GM12878 (cell line): Measurements from ENCODE around the gene CENPE. TPM values are rescaled to one million over a fixed set of nuclear protein-coding genes. Genes with fewer than 3 reads are reported as not detected.
A peak's percentile ranks its signal among the peaks of the same experiment; 100 is the strongest.

Experiments used
- DPF2 ChIP-seq: fragments of 450-650 bp; IDR thresholded peaks from 2 replicates; pipeline ENCODE4 v1.6.1; 2017; ENCODE audit warnings: mild to moderate bottlenecking
- GATAD2B ChIP-seq: fragments of 450-650 bp; conservative IDR thresholded peaks from 2 replicates; pipeline ENCODE4 v1.6.1; 2017; ENCODE audit warnings: low read depth, mild to moderate bottlenecking, moderate library complexity
- IKZF1 ChIP-seq: fragments of 450-650 bp; conservative IDR thresholded peaks from 2 replicates; pipeline ENCODE4 v1.6.1; 2017; ENCODE audit warnings: antibody characterized with exemption, mild to moderate bottlenecking
- IKZF2 ChIP-seq, 2 experiments: fragments of 450-650 bp; IDR thresholded peaks; 2 replicates each; pipeline ENCODE4 v1.6.1; 2017; ENCODE audit warnings: mild to moderate bottlenecking in 2 of 2, moderate library complexity in 2 of 2
- LARP7 ChIP-seq: fragments of 450-650 bp; IDR thresholded peaks from 2 replicates; pipeline ENCODE4 v1.6.1; 2017; ENCODE audit warnings: mild to moderate bottlenecking
- PML ChIP-seq: IDR thresholded peaks from 2 replicates; pipeline ENCODE4 v1.6.1; 2012; ENCODE audit warnings: low read length, inconsistent platforms
- POLR2AphosphoS5 ChIP-seq: IDR thresholded peaks from 2 replicates; pipeline ENCODE4 v1.6.1; 2011; ENCODE audit warnings: mild to moderate bottlenecking, low read length, inconsistent platforms
- RBBP5 ChIP-seq: fragments of 200-600 bp; sonication (generic); conservative IDR thresholded peaks from 2 replicates; pipeline ENCODE4 v1.6.1; 2016
- SMAD1 ChIP-seq: fragments of 450-650 bp; IDR thresholded peaks from 2 replicates; pipeline ENCODE4 v1.6.1; 2018; ENCODE audit warnings: mild to moderate bottlenecking, low read depth; ENCODE audit not compliant: partially characterized antibody
- SPI1 ChIP-seq: IDR thresholded peaks from 2 replicates; pipeline ENCODE4 v1.6.1; 2011; ENCODE audit warnings: low read depth, mild to moderate bottlenecking, low read length, moderate library complexity, borderline replicate concordance; ENCODE audit not compliant: insufficient read depth
- STAT3 ChIP-seq: IDR thresholded peaks from 2 replicates; pipeline ENCODE4 v1.6.1; 2011; ENCODE audit warnings: low read depth, low read length, improper control_type of control experiment
- ZNF622 ChIP-seq: fragments of 450-650 bp; IDR thresholded peaks from 2 replicates; pipeline ENCODE4 v1.6.1; 2017; ENCODE audit warnings: mild to moderate bottlenecking, inconsistent platforms
- polyA plus RNA-seq, 11 experiments: library from polyadenylated mRNA; depleted of rRNA in 4 of 11; unstranded in 6 of 11; stranded (reverse) in 5 of 11; fragments of >200 nt; fragmentation: Nextera tagmentation in 4 of 11; fragmentation: Illumina TruSeq in 1 of 11; extraction: Ambion mirVana in 4 of 11; extraction: Trizol in 1 of 11; gene quantifications; 1 replicate in 1 of 11; 2 replicates in 10 of 11; pipeline versions ENCODE4 v1.2.1 to v1.2.3, GENCODE V29; 2011 to 2016; ENCODE audit warnings: inconsistent platforms in 2 of 11, missing spikeins in 2 of 11, low read depth in 1 of 11
- total RNA-seq, 4 experiments: library from RNA; depleted of rRNA in 3 of 4; stranded (reverse); fragments of >200 nt in 3 of 4; fragmentation: Illumina TruSeq in 1 of 4; extraction: Trizol in 1 of 4; gene quantifications; 2 replicates each; pipeline versions ENCODE4 v1.2.1 to v1.2.3, GENCODE V29; 2013 to 2021
- TF ChIP-seq, protein P1 (sequence below): fragments of 450-650 bp; IDR thresholded peaks from 2 replicates; pipeline ENCODE4 v1.6.1; 2016; ENCODE audit warnings: mild to moderate bottlenecking
- TF ChIP-seq, protein P2 (sequence below): fragments of 450-650 bp; conservative IDR thresholded peaks from 2 replicates; pipeline ENCODE4 v1.6.1; 2017; ENCODE audit warnings: mild to moderate bottlenecking, moderate library complexity
- TF ChIP-seq, protein P3 (sequence below): IDR thresholded peaks from 2 replicates; pipeline ENCODE4 v1.6.1; 2011; ENCODE audit warnings: borderline replicate concordance, low read depth, mild to moderate bottlenecking, moderate library complexity, low read length; ENCODE audit not compliant: insufficient read depth, poor library complexity, severe bottlenecking
- TF ChIP-seq, protein P4 (sequence below): fragments of 450-650 bp; IDR thresholded peaks from 2 replicates; pipeline ENCODE4 v1.6.1; 2017; ENCODE audit warnings: low read depth, mild to moderate bottlenecking, moderate library complexity
- TF ChIP-seq, protein P5 (sequence below): fragments of 450-650 bp; formaldehyde crosslinking; IDR thresholded peaks from 2 replicates; pipeline ENCODE4 v1.4.0; 2022; ENCODE audit warnings: mild to moderate bottlenecking, moderate library complexity

Gene CENPE
- total and polyA plus RNA-seq, 10 of the 15 experiments (the other 5 are each of a cell fraction or from before 2014, with no cell fraction given), result 10.2 to 53.6 (median 25.2) TPM

DNA sequence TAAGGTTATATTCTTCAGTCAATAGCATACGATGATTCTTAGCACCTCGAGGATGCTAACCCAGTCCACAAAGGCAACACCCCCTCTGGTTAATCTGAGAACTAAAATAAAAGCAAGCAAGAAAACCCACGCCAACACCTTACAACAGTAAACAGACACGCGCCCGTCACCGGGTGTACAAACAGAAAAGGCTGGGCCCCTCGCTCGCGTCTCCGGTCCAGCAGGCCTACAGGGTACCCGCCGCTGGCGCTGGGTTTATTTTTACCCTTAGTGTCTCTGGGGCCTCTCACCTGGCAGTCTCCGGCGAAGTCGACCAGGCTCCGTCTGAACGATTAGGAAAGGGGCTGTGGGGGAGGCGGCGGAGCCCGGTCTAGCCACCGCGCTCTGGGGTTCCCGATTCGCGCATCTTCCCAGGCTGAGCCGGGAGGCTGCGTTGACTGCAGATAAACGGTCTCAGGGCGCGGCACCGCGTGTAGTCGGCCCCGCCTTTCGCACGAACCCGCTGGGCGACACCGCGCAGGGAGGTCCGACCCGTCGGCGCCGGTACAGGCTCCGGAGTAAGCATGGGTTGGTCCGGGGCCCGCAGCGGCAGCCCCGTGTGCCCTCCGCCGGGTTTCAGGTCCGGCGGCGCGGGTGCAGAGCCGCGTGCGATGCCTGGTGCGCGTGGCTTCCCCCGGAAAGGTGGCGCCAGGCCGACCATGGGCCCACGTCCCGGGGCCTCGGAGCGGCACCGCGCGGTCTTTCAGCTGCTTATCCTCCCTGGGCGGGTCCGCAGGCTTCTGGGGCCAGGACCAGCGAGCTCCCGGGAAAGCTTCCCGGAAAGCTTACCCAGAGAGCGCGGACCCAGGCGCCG, 122.0 kb downstream of the CENPE start (continued):
- TF ChIP-seq, protein P1, sequence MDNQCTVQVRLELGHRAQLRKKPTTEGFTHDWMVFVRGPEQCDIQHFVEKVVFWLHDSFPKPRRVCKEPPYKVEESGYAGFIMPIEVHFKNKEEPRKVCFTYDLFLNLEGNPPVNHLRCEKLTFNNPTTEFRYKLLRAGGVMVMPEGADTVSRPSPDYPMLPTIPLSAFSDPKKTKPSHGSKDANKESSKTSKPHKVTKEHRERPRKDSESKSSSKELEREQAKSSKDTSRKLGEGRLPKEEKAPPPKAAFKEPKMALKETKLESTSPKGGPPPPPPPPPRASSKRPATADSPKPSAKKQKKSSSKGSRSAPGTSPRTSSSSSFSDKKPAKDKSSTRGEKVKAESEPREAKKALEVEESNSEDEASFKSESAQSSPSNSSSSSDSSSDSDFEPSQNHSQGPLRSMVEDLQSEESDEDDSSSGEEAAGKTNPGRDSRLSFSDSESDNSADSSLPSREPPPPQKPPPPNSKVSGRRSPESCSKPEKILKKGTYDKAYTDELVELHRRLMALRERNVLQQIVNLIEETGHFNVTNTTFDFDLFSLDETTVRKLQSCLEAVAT, result 0 out of 2 replicates have a peak, but pooled peaks have one; percentile 42
- TF ChIP-seq SMAD1 (no peak), SPI1 (no peak), POLR2AphosphoS5 (peak; percentile 58), IKZF1 (peak; percentile 74), IKZF2 (IDR thresholded peaks at IDR 0.05) (0 out of 4 replicates have a peak, but pooled peaks of 1 of the 2 experiments have one; percentile 9), ZNF622 (no peak), RBBP5 (0 out of 2 replicates have a peak, but pooled peaks have one; percentile 71), LARP7 (peak; percentile 92), GATAD2B (peak; percentile 74; the same call in 1 of the 2 replicates), DPF2 (peak; percentile 86), STAT3 (no peak), PML (peak; percentile 26; the same call in 1 of the 2 replicates)
- TF ChIP-seq, protein P2, sequence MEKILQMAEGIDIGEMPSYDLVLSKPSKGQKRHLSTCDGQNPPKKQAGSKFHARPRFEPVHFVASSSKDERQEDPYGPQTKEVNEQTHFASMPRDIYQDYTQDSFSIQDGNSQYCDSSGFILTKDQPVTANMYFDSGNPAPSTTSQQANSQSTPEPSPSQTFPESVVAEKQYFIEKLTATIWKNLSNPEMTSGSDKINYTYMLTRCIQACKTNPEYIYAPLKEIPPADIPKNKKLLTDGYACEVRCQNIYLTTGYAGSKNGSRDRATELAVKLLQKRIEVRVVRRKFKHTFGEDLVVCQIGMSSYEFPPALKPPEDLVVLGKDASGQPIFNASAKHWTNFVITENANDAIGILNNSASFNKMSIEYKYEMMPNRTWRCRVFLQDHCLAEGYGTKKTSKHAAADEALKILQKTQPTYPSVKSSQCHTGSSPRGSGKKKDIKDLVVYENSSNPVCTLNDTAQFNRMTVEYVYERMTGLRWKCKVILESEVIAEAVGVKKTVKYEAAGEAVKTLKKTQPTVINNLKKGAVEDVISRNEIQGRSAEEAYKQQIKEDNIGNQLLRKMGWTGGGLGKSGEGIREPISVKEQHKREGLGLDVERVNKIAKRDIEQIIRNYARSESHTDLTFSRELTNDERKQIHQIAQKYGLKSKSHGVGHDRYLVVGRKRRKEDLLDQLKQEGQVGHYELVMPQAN, result peak; percentile 57; the same call in 1 of the 2 replicates
- TF ChIP-seq, protein P3, sequence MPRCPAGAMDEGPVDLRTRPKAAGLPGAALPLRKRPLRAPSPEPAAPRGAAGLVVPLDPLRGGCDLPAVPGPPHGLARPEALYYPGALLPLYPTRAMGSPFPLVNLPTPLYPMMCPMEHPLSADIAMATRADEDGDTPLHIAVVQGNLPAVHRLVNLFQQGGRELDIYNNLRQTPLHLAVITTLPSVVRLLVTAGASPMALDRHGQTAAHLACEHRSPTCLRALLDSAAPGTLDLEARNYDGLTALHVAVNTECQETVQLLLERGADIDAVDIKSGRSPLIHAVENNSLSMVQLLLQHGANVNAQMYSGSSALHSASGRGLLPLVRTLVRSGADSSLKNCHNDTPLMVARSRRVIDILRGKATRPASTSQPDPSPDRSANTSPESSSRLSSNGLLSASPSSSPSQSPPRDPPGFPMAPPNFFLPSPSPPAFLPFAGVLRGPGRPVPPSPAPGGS, result no peak
- TF ChIP-seq, protein P4, sequence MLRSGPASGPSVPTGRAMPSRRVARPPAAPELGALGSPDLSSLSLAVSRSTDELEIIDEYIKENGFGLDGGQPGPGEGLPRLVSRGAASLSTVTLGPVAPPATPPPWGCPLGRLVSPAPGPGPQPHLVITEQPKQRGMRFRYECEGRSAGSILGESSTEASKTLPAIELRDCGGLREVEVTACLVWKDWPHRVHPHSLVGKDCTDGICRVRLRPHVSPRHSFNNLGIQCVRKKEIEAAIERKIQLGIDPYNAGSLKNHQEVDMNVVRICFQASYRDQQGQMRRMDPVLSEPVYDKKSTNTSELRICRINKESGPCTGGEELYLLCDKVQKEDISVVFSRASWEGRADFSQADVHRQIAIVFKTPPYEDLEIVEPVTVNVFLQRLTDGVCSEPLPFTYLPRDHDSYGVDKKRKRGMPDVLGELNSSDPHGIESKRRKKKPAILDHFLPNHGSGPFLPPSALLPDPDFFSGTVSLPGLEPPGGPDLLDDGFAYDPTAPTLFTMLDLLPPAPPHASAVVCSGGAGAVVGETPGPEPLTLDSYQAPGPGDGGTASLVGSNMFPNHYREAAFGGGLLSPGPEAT, result no peak
- TF ChIP-seq, protein P5, sequence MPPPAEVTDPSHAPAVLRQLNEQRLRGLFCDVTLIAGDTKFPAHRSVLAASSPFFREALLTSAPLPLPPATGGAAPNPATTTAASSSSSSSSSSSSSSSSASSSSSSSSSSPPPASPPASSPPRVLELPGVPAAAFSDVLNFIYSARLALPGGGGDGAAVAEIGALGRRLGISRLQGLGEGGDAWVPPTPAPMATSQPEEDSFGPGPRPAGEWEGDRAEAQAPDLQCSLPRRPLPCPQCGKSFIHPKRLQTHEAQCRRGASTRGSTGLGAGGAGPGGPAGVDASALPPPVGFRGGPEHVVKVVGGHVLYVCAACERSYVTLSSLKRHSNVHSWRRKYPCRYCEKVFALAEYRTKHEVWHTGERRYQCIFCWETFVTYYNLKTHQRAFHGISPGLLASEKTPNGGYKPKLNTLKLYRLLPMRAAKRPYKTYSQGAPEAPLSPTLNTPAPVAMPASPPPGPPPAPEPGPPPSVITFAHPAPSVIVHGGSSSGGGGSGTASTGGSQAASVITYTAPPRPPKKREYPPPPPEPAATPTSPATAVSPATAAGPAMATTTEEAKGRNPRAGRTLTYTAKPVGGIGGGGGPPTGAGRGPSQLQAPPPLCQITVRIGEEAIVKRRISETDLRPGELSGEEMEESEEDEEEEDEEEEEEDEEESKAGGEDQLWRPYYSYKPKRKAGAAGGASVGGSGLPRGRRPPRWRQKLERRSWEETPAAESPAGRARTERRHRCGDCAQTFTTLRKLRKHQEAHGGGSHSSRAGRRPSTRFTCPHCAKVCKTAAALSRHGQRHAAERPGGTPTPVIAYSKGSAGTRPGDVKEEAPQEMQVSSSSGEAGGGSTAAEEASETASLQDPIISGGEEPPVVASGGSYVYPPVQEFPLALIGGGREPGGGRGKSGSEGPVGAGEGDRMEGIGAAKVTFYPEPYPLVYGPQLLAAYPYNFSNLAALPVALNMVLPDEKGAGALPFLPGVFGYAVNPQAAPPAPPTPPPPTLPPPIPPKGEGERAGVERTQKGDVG (CRISPR knock-in tag), result no peak
